Fibroblast of mammary gland (primary cell): ENCODE data around the gene MICU1.

Experiments
- DNase-seq: peaks from one replicate; pipeline ENCODE4 v3.0.0-alpha.2; 2010; ENCODE audit warnings: low read depth
- H3K4me3 ChIP-seq: 2 replicates; pipeline ENCODE4 v1.5.1; 2011; ENCODE audit warnings: low read depth, mild to moderate bottlenecking, low read length, moderate library complexity; ENCODE audit not compliant: control insufficient read depth
- CTCF ChIP-seq: conservative IDR thresholded peaks from 2 replicates; pipeline ENCODE4 v1.5.1; 2011; ENCODE audit warnings: low read depth, low read length, inconsistent platforms; ENCODE audit not compliant: control insufficient read depth, insufficient read depth

Gene MICU1

GRCh38 chr10:72515455-72515854, 110.4 kb downstream of the MICU1 start:
- TF ChIP-seq CTCF: no peak
- no peak overlapping the region for H3K4me3 ChIP-seq
- DNase-seq: no peak

GRCh38 chr10:72513910-72514309, 112.0 kb downstream of the MICU1 start:
- TF ChIP-seq CTCF: no peak
- H3K4me3 ChIP-seq: no peak overlapping the region
- DNase-seq: no peak

- no peak for TF ChIP-seq CTCF
- no peak for DNase-seq
- H3K4me3 ChIP-seq: no peak overlapping the region
These were observed 114.4 kb downstream of the MICU1 start for GRCh38 chr10:72511459-72511858.

- H3K4me3 ChIP-seq: no peak overlapping the region
- TF ChIP-seq CTCF: no peak
- no peak for DNase-seq
These were observed 115.9 kb downstream of the MICU1 start for GRCh38 chr10:72509941-72510340.

- peak; percentile 8 for DNase-seq
These were observed 116.6 kb downstream of the MICU1 start for GRCh38 chr10:72509206-72509799.

GRCh38 chr10:72508033-72508432, 117.8 kb downstream of the MICU1 start:
- no peak for TF ChIP-seq CTCF
- DNase-seq: no peak
- H3K4me3 ChIP-seq: no peak overlapping the region

More at GRCh38 chr10:72509206-72509799, 116.6 kb downstream of the MICU1 start:
- no peak for TF ChIP-seq CTCF
- H3K4me3 ChIP-seq: no peak overlapping the region

GRCh38 chr10:72506474-72506873, 119.4 kb downstream of the MICU1 start:
- no peak for TF ChIP-seq CTCF
- DNase-seq: no peak
- H3K4me3 ChIP-seq: no peak overlapping the region
